Neural crest cell (in vitro differentiated cells): Measurements from ENCODE around the gene LRMDA. TPM values are rescaled to one million over a fixed set of nuclear protein-coding genes. Genes with fewer than 3 reads are reported as not detected.

Source experiments
- DNase-seq: peaks from one replicate; pipeline ENCODE4 v3.0.0; 2021; ENCODE audit warnings: low read depth, mixed read lengths, low spot score
- H3K27ac Mint-ChIP-seq: one replicate; pipeline ENCODE4 v1.8.0; 2021; ENCODE audit warnings: mild to moderate bottlenecking, mixed read lengths; ENCODE audit not compliant: unreplicated experiment
- H3K27me3 Mint-ChIP-seq: 2 replicates; pipeline ENCODE4 v1.8.0; 2021; ENCODE audit warnings: low read depth, mild to moderate bottlenecking, mixed read lengths
- H3K36me3 Mint-ChIP-seq: 2 replicates; pipeline ENCODE4 v1.8.0; 2021; ENCODE audit warnings: low read depth, mild to moderate bottlenecking, mixed read lengths
- H3K4me1 Mint-ChIP-seq: 2 replicates; pipeline ENCODE4 v1.8.0; 2021; ENCODE audit warnings: mixed read lengths
- H3K4me3 Mint-ChIP-seq: one replicate; pipeline ENCODE4 v1.8.0; 2021; ENCODE audit warnings: mild to moderate bottlenecking, mixed read lengths
- H3K9me3 Mint-ChIP-seq: 2 replicates; pipeline ENCODE4 v1.8.0; 2021; ENCODE audit warnings: mixed read lengths
- CTCF ChIP-seq: fragments of 200-600 bp; sonication (generic); conservative IDR thresholded peaks from 2 replicates; pipeline ENCODE4 v1.5.0; 2021; ENCODE audit warnings: antibody characterized with exemption, mild to moderate bottlenecking
- total RNA-seq: library from RNA; stranded (reverse); gene quantifications from 2 replicates; pipeline ENCODE4 v1.2.1, GENCODE V29; 2021

Gene LRMDA
- total RNA-seq, 1 donor from 2014 or later, result 3.1 TPM

DNA sequence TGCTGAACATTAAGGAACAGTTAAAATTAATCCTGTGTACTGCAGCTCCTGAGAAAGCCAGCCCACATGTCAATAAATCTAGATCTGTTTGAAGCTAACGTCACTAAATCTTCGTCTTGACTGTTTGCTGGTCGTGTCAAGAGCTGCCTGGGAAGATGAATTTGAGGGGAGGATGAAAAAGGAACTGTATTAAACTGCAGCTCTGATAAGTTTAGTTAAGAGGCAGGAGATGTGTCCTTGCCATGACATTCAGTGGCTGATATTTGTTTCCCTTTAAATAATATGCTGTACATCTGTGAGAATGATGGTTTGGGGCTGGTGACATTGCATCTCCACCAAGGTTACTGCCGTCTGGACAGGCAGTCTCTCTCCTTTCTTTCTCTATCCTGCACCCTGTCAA is 435.3 kb downstream of the LRMDA start:
- H3K27me3 Mint-ChIP-seq, result no peaks in the 10 kb centered on the region
- no peak for TF ChIP-seq CTCF
- DNase-seq, result no peak
- H3K4me1 Mint-ChIP-seq, result no peaks in the 10 kb centered on the region
- no peak overlapping the region for H3K4me3 Mint-ChIP-seq
- no peaks in the 10 kb centered on the region for H3K36me3 Mint-ChIP-seq
- H3K9me3 Mint-ChIP-seq, result no peaks in the 10 kb centered on the region
- H3K27ac Mint-ChIP-seq, result no peak overlapping the region

DNA sequence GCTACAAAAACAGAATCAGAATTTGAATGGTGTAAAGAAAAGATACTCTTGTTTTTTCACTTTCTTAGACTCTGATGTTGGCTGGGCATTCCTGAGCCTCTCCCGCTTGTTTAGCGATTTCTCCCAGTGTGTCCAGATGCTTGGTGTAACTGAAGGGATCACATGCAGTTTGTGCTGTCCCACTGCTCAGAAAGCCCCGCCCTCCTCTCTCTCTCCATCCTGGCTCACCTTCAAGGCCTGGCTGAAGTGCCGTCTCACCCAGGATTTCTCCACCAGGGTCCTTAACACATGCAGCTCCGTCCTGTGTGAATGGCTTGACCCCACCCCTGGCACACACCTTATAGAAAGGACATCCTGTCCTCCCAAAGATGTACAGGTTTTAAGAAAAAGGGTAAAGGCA is 437.1 kb downstream of the LRMDA start:
- no peaks in the 10 kb centered on the region for H3K9me3 Mint-ChIP-seq

GRCh38 chr10:75870039-75870645 is 438.7 kb downstream of the LRMDA start:
- no peaks in the 10 kb centered on the region for H3K27me3 Mint-ChIP-seq
- H3K9me3 Mint-ChIP-seq, result no peaks in the 10 kb centered on the region
- H3K4me1 Mint-ChIP-seq, result no peaks in the 10 kb centered on the region

More for the DNA sequence above, 437.1 kb downstream of the LRMDA start:
- Mint-ChIP-seq H3K27me3 (no peaks in the 10 kb centered on the region), H3K27ac (no peak overlapping the region), H3K36me3 (no peaks in the 10 kb centered on the region), H3K4me1 (no peaks in the 10 kb centered on the region), H3K4me3 (no peak overlapping the region)
- no peak for TF ChIP-seq CTCF
- no peak for DNase-seq

DNA sequence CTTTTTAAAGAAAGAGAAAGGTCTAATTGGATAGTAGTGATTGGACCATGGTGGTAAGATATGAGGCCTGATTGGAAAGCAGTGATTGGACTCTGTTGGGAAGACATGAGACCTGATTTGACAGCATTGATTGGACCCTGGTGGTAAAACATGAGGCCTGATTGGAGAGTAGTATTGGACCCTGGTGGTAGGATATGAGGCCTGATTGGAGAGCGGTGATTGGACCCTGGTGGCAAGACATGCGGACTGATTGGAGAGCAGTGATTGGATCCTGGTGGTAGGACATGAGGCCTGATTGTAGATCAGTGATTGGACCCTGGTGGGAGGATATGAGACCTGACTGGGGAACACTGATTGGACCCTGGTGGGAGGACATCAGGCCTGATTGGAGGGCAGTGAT is 444.3 kb downstream of the LRMDA start:
- H3K4me1 Mint-ChIP-seq, result no peaks in the 10 kb centered on the region
- H3K4me3 Mint-ChIP-seq, result no peak overlapping the region
- no peaks in the 10 kb centered on the region for H3K27me3 Mint-ChIP-seq
- no peak for TF ChIP-seq CTCF
- no peaks in the 10 kb centered on the region for H3K9me3 Mint-ChIP-seq
- no peaks in the 10 kb centered on the region for H3K36me3 Mint-ChIP-seq
- no peak for DNase-seq
- H3K27ac Mint-ChIP-seq, result no peak overlapping the region

More at GRCh38 chr10:75870039-75870645, 438.7 kb downstream of the LRMDA start:
- no peak for DNase-seq
- Mint-ChIP-seq H3K36me3 (no peaks in the 10 kb centered on the region), H3K27ac (no peak overlapping the region), H3K4me3 (no peak overlapping the region)
- no peak for TF ChIP-seq CTCF

GRCh38 chr10:75876710-75877109 is 445.3 kb downstream of the LRMDA start:
- no peak for TF ChIP-seq CTCF
- no peaks in the 10 kb centered on the region for H3K4me1 Mint-ChIP-seq
- H3K36me3 Mint-ChIP-seq, result no peaks in the 10 kb centered on the region
- no peak for DNase-seq
- no peaks in the 10 kb centered on the region for H3K9me3 Mint-ChIP-seq
- no peaks in the 10 kb centered on the region for H3K27me3 Mint-ChIP-seq
- H3K27ac Mint-ChIP-seq, result no peak overlapping the region
- H3K4me3 Mint-ChIP-seq, result no peak overlapping the region
